Heart right ventricle (tissue), 16 donors: ENCODE data around the gene NGB. TPM values are rescaled to one million over a fixed set of nuclear protein-coding genes. Genes with fewer than 3 reads are reported as not detected.

Experiments used
- ATAC-seq, 8 donors: fragments of 200-7000 bp; cut with Tn5 transposase; one replicate each; pipeline ENCODE4 v1.9.1; 2020; ENCODE audit warnings: mild to moderate bottlenecking in 8 of 8, moderate library complexity in 8 of 8, moderate number of reproducible peaks in 1 of 8
- DNase-seq, 2 donors: peaks; one replicate each; pipeline ENCODE4 v3.0.0-alpha.2; 2020
- H3K27ac ChIP-seq, 10 donors: fragments of 200-600 bp; sonication (generic) in 2 of 10; one replicate each; pipeline versions ENCODE4 v1.5.0 to v1.8.0; 2020 to 2022; ENCODE audit warnings: mild to moderate bottlenecking in 3 of 10
- H3K27me3 ChIP-seq, 7 donors: fragments of 200-600 bp; one replicate each; pipeline ENCODE4 v1.8.0; 2021 to 2022; ENCODE audit warnings: mild to moderate bottlenecking in 2 of 7
- H3K36me3 ChIP-seq, 9 donors: fragments of 200-600 bp; sonication (generic) in 1 of 9; one replicate each; pipeline versions ENCODE4 v1.5.0 to v1.8.0; 2020 to 2022; ENCODE audit warnings: mild to moderate bottlenecking in 2 of 9
- H3K4me1 ChIP-seq, 9 donors: fragments of 200-600 bp; sonication (generic) in 1 of 9; one replicate each; pipeline versions ENCODE4 v1.5.0 to v1.8.0; 2020 to 2022; ENCODE audit warnings: mild to moderate bottlenecking in 4 of 9
- H3K4me3 ChIP-seq, 10 donors: fragments of 200-600 bp; sonication (generic) in 2 of 10; one replicate each; pipeline versions ENCODE4 v1.5.0 to v1.8.0; 2020 to 2022; ENCODE audit warnings: mild to moderate bottlenecking in 7 of 10, moderate library complexity in 2 of 10
- H3K9me3 ChIP-seq, 11 donors: fragments of 200-600 bp in 10 of 11; sonication (generic) in 2 of 11; one replicate each; pipeline versions ENCODE4 v1.5.0 to v1.8.0; 2013 to 2022; ENCODE audit warnings: mild to moderate bottlenecking in 2 of 11, control low read depth in 1 of 11, moderate library complexity in 1 of 11
- WGBS, 2 donors: extraction: QIAGEN DNeasy Blood & Tissue Kit; methylation state at CpG; one replicate each; pipeline ENCODE4 v1.1.7; 2013; ENCODE audit warnings: inconsistent platforms in 1 of 2; 5-methylcytosine and 5-hydroxymethylcytosine counted together
- intact Hi-C, 10 donors: fragments of 100-400 bp; cut with DNase I; formaldehyde crosslinking; loops; one replicate each; pipeline versions ENCODE4 v1.11.1 to v1.14.2; 2022
- polyA plus RNA-seq, 2 donors: library from polyadenylated mRNA; stranded (reverse); fragments of 200-250 nt; gene quantifications; one replicate each; pipeline ENCODE4 v1.2.3, GENCODE V29; 2013
- total RNA-seq, 10 donors: library from RNA; stranded (reverse); fragmentation: NEBNext Ultra II Directional in 3 of 10; extraction: Animal tissue kit (Norgen Biotek cat#: 25700) in 3 of 10; gene quantifications; one replicate each; pipeline versions ENCODE4 v1.2.1 to v1.2.4, GENCODE V29; 2021 to 2023
- TF ChIP-seq, protein P1 (sequence below), 9 donors: fragments of 200-600 bp; sonication (generic) in 2 of 9; IDR thresholded peaks; one replicate each; pipeline versions ENCODE4 v1.5.0 to v1.8.0; 2021 to 2022; ENCODE audit warnings: antibody characterized with exemption in 9 of 9, mild to moderate bottlenecking in 5 of 9, moderate library complexity in 1 of 9
- donor health status: Arrhythmogenic right ventricular cardiomyopathy.
- donor health status: ischemic (EF 13 %, LVEDD 7.1; RV severe dilation, severe dysfunction).
- donor health status: healthy with polysubstance abuse.
- donor health status: DM: no; HTN: yes; CAD: no.
- donor health status: DM: no; HTN: no; CAD: no.
- donor health status: ischemic (EF 25% LVEDD 6.9; RV normal size, moderate dysfunction).
- donor health status: ischemic (EF 25% LVEDD 5.7; RV mildly dilated, moderate dysfunction).
- donor health status: healthy.
- donor health status: DM: yes; HTN: yes; CAD: no.
- donor health status: Ischemic cardiomyopathy.
- donor health status: ischemic (EF 35%, LVEDD 5.7; RV mildly dilated, moderate dysfunction).
- donor health status: nonischemic (EF 11% LVEDD 7.7; RV severe dilation, severe dysfunction).
- donor health status: DM: yes; HTN: yes; CAD: no.
- donor health status: PGD.
- donor health status: ischemic (EF 29% LVEDD 5.4; RV normal size, mild dysfunction).
- donor health status: nonischemic (EF 23%, LVEDD 6.1; RV moderate dilation, normal function).

The NGB gene
- total and polyA plus RNA-seq, 12 donors: not detected

DNA sequence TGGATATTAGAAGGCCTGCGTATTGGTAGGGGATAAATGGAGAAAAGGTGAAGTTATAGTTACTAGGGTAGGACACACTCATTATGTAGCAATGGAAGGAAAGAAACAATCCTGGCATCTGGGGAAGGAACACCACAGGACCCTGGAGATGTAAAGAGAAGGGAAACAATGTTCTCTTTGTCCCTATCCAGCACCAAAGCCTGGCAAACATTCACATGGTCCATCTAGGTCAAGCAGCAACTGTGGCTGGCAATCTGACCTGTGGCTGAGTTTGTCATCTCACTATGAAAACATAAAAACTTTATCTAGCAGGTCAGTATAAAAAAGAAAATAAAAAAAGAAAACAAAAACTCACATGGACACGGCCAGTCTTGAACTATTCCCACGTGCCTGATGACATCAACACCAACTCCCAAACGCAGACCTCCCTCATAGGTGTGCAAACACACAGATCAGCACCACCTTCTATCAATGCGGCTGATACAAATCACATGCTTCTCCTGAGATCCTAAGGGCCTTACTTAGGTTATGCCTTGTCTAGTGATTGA, 47.1 kb upstream of the NGB start:
- intact Hi-C loops: loop anchor here (5.0 to 10.0 kb wide), 8 partner anchors 163 to 446 kb away; no protein-coding TSS in a partner anchor
- WGBS, 2 donors: 81 to 82% methylated on average over 5 of the region's 5 CpGs
- TF ChIP-seq, protein P1, sequence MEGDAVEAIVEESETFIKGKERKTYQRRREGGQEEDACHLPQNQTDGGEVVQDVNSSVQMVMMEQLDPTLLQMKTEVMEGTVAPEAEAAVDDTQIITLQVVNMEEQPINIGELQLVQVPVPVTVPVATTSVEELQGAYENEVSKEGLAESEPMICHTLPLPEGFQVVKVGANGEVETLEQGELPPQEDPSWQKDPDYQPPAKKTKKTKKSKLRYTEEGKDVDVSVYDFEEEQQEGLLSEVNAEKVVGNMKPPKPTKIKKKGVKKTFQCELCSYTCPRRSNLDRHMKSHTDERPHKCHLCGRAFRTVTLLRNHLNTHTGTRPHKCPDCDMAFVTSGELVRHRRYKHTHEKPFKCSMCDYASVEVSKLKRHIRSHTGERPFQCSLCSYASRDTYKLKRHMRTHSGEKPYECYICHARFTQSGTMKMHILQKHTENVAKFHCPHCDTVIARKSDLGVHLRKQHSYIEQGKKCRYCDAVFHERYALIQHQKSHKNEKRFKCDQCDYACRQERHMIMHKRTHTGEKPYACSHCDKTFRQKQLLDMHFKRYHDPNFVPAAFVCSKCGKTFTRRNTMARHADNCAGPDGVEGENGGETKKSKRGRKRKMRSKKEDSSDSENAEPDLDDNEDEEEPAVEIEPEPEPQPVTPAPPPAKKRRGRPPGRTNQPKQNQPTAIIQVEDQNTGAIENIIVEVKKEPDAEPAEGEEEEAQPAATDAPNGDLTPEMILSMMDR (IDR thresholded peaks at IDR 0.05): no peak
- H3K36me3 ChIP-seq: no peaks in the 10 kb centered on the region
- ATAC-seq (no peak), DNase-seq (no peak)
- H3K4me3 ChIP-seq: no peak overlapping the region
- H3K27me3 ChIP-seq: no peaks in the 10 kb centered on the region
- no peak overlapping the region for H3K27ac ChIP-seq
- peaks cover 0 to 67% (median 37%) of the 10 kb centered on the region in 9 donors for H3K4me1 ChIP-seq
- no peaks in the 10 kb centered on the region for H3K9me3 ChIP-seq

GRCh38 chr14:77316872-77317301, 45.9 kb upstream of the NGB start:
- no peak for ATAC-seq
- TF ChIP-seq, protein P1 (IDR thresholded peaks at IDR 0.05): no peak
- Histone ChIP-seq H3K4me1 (peaks cover 0 to 64% (median 29%) of the 10 kb centered on the region in 9 donors), H3K27me3 (no peaks in the 10 kb centered on the region), H3K4me3 (no peak overlapping the region), H3K27ac (no peak overlapping the region), H3K36me3 (no peaks in the 10 kb centered on the region), H3K9me3 (no peaks in the 10 kb centered on the region)
- intact Hi-C loops: loop anchor here (1.0 to 10.0 kb wide), 10 partner anchors 162 to 445 kb away; no protein-coding TSS in a partner anchor
- WGBS, 2 donors: 63 to 73% methylated on average over 5 of the region's 5 CpGs
- DNase-seq: no peak

GRCh38 chr14:77316195-77316505, 45.1 kb upstream of the NGB start:
- TF ChIP-seq, protein P1 (IDR thresholded peaks at IDR 0.05): peak in 3 of 9 donors; percentile 5 to 17 (median 14)
- H3K27ac ChIP-seq: no peak overlapping the region
- ATAC-seq (no peak), DNase-seq (no peak)
- no peaks in the 10 kb centered on the region for H3K9me3 ChIP-seq
- H3K27me3 ChIP-seq: no peaks in the 10 kb centered on the region
- no peak overlapping the region for H3K4me3 ChIP-seq
- no peaks in the 10 kb centered on the region for H3K36me3 ChIP-seq
- WGBS, 2 donors: 38 to 42% methylated on average over 1 of the region's 1 CpG
- intact Hi-C loops: loop anchor here (1.0 to 10.0 kb wide), 10 partner anchors 161 to 444 kb away; no protein-coding TSS in a partner anchor
- H3K4me1 ChIP-seq: peaks cover 0 to 63% (median 27%) of the 10 kb centered on the region in 9 donors

- Histone ChIP-seq H3K27ac (peak overlapping the region in 3 of 10 donors; percentile 2 to 44 (median 21)), H3K27me3 (no peaks in the 10 kb centered on the region), H3K9me3 (no peaks in the 10 kb centered on the region), H3K4me1 (peaks cover 0 to 61% (median 24%) of the 10 kb centered on the region in 9 donors), H3K36me3 (peaks cover 0 to 10% (median 0%) of the 10 kb centered on the region in 9 donors), H3K4me3 (no peak overlapping the region)
- TF ChIP-seq, protein P1 (IDR thresholded peaks at IDR 0.05): no peak
- intact Hi-C loops: loop anchor here (5.0 to 10.0 kb wide), 9 partner anchors 160 to 442 kb away; partner anchors contain the start of gene ZDHHC22 (in 1 of the 10)
- DNase-seq (no peak), ATAC-seq (peak in 1 of 8 donors; percentile 17)
- 66 to 69% methylated on average over 10 of the region's 10 CpGs for WGBS, 2 donors
Measured at GRCh38 chr14:77314539-77315457, 43.8 kb upstream of the NGB start.
